Activated T-helper 9 cell treated with anti-CD3 and anti-CD28 coated beads, Interleukin-2, amount 50 U/mL, for 16 hours (primary cell): ENCODE measurements around the gene MAD1L1.
"Not testable (repeated sequence)": the region's sequence is repeated elsewhere in the genome, so short reads cannot be mapped to it uniquely, and the experiment has no call there.

Source experiments
- DNase-seq: peaks from one replicate; pipeline ENCODE4 v3.0.0-alpha.2; 2020; ENCODE audit warnings: low read depth

Gene MAD1L1

DNA sequence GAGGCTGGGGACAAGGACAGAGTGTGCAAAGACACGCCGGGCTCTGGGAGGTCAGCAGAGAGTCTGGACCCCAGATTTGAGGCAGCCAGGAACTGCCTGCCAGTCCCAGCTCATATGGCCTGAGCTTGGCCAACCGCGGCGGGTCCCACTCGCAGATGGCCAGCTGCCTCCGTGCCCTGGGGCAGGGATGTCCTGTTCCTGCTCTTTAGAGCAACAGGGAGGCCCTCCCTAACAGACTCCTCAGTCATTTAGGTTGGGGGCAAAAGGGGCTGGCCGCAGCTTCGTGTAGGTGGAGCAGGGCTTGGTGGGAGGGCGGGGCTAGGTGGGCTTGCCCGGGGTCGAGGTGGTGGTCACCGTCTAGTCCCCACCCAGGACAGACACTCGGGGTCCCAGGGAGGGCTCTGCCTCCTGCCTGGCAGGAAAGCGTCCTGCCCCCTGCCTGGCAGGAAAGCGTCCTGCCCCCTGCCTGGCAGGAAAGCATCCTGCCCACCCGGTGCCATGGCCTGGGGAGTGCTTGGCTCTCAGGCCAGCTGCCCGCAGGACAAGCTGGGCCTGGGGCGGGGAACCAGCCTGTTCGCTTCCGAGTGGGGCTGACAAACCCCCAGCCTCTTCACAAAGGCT, 393.7 kb downstream of the MAD1L1 start:
- DNase-seq = not testable (repeated sequence)

DNA sequence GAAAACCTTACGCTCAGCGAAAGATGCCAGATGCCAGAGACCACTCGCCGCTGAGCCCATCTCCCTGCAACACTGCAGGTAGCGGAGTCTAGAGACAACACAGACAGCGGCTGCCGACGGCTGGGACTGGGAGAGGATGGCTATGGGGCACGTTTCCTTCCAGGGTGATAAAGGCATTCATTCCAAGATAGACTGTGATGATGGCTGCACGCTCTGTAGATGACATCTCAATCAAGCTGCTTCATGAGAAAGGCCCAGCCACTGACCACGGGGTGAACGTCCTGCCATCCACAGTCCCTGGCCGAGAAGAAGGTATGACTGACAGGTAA, 394.2 kb downstream of the MAD1L1 start:
- DNase-seq = not testable (repeated sequence)

DNA sequence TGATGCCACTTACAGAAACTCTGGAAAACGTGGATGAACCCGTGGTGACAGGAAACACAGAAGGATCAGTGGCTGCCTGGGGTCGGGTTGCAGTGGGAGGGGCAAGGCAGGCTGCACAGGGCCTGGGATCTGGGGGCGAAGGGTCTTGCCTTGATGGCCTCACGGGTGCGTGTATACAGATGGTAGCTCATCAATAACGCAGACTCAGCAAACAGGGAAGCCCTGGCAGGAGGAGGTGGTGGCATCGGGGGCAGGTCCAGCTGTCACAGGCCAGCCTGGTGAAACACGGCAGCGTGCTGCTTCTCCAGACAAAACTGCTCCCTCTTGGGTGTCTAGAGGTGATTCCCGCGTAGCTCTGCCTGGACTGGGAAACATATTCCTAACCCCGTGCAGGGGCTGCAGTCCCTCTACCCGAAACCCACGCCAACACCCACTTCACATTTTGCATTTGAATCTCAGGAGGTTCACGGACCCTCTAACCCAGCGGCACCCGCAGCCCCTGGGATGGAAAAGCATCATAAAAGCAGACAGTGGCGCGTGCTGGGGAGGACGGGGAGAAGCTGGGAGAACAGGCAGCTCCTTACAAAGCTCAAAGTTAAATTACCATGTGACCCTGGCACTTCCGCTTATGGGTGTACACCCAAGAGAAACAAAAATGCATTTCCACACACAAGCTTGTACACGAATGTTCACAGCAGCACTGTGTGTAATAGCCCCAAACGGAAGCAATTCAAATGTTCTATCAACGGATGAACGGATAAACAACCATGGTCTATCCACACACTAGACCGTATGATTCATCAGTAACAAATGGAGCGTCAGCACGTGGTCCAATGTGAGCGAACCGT, 394.8 kb downstream of the MAD1L1 start:
- not testable (repeated sequence) for DNase-seq

DNA sequence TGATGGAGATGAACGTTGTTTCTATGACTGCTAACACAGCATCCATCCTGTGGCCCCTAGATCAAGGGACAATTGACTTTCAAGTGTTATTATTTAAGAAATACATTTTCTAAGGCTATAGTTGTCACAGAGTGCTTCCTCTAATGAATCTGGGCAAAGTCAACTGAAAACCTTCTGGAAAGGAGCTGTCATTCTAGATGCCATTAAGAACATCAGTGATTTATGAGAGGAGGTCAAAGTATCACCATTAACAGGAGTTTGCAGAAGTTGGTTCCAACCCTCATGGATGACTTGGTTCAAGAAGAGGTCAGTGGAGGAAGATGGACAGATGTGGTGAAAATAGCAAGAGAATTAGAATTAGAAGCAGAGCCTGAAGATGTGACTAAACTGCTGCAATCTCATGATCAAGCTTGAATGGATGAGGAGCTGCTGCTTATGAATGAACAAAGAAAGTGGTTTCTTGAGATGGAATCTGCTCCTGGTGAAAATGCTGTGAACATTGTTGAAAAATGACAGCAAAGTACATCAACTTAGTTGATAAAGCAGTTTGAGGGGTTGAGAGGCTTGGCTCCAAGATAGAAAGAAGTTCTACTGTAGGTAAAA, 400.7 kb downstream of the MAD1L1 start:
- not testable (repeated sequence) for DNase-seq

DNA sequence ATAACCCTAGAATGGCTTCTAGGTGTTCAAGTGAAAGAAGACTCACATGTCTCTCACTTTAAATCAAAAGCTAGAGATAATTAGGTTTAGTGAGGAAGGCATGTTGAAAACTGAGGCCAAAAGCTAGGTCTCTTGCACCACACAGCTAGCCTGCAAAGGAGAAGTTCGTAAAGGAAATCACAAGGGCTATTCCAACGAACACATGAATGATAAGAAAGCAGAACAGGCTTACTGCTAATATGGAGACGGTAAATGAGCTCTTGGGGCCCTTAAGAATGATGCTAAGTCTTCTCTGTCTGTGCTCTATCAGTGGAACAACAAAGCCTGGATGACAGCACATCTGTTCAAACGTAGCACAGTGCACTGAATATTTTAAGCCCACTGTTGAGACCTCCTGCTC, 401.3 kb downstream of the MAD1L1 start:
- not testable (repeated sequence) for DNase-seq

DNA sequence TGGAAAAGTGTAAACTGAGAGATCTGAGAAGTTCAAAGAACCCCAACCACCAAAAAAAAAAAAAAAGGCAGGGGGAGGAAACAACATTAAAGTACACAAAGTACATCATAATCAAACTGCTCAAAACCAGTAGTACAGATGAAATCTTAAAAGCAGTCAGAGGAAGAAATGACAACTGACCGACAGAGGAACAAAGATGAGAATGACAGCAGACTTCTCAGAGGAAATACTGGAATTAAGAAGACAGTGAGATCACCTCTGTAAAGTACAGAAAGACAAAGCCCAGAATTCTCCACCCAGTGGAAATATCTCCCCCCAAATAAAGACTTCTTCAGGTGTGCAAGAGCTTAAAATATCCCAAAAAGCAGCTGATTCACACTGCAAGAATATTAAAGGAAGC, 403.1 kb downstream of the MAD1L1 start:
- DNase-seq = not testable (repeated sequence)

DNA sequence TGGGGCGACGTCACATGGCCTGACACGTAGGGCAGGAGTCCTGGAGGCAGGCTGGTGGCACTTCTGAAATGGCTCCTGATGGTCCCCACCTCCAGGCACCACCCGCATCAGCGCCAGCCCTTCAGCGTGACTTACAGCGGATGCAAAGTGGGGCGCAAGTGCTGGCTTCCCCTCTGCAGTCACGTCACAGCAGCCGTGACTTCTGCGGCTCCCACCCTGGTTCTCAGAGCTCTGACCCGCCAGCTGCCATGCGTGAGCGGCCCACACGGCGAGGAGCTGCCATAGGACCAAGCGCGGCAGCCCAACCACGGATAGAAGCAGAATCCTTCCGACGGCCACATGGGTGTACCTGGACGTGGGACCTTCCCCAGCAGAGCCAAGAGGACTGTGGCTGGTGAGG, 403.6 kb downstream of the MAD1L1 start:
- DNase-seq = no peak

DNA sequence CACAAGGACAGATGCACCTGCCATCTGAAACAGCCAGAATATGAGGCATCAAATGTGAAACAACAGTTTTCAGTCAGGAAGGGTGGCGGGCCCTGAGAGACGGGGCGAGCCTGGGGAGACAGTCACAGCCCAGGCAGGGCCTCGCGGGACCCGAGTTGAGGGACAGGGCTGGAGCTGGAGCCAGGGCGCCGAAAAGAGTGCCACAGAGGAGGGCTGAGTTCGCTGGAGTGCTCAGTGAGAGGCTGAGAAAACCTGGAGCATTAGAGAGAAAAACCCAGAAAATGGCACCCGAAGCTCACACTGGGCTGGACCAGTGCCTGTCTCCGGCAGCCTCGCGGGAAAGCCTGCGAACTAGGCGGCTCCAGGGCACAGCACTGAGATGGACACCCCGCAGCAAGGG, 404.6 kb downstream of the MAD1L1 start:
- DNase-seq = not testable (repeated sequence)

DNA sequence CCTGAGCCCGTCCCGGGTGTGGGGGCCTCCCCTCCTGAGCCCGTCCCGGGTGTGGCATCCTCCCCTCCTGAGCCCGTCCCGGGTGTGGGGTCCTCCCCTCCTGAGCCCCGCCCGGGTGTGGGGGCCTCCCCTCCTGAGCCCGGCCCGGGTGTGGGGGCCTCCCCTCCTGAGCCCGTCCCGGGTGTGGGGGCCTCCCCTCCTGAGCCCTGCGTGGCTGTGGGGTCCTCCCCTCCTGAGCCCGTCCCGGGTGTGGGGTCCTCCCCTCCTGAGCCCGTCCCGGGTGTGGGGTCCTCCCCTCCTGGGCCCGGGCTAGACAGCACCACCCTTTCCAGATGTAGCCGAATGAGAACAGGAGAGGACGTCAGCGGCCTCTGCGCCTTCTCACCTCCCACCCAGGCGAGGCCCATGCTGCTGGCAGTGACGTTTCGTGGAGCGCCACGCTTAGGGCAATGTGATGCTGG, 405.2 kb downstream of the MAD1L1 start:
- not testable (repeated sequence) for DNase-seq

DNA sequence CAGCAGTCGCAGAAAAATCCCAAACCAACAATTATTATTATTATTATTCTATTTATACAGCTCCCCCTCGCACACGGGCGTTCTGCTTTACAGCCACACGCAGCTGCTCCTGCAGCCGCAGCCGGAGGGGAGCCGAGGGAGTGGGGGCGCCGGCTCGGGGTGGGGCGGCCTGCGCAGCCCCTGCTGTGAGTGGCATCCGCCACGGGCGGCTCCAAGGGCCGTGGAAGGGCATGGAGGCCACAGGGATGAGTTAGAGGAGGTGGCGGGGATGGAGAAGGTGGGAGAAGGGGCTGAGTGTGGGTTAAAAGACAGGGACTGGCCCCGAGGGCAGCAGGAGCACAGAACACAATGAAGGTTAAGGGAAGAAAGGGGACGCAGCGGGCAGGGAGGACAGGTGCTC, 405.8 kb downstream of the MAD1L1 start:
- DNase-seq = not testable (repeated sequence)

DNA sequence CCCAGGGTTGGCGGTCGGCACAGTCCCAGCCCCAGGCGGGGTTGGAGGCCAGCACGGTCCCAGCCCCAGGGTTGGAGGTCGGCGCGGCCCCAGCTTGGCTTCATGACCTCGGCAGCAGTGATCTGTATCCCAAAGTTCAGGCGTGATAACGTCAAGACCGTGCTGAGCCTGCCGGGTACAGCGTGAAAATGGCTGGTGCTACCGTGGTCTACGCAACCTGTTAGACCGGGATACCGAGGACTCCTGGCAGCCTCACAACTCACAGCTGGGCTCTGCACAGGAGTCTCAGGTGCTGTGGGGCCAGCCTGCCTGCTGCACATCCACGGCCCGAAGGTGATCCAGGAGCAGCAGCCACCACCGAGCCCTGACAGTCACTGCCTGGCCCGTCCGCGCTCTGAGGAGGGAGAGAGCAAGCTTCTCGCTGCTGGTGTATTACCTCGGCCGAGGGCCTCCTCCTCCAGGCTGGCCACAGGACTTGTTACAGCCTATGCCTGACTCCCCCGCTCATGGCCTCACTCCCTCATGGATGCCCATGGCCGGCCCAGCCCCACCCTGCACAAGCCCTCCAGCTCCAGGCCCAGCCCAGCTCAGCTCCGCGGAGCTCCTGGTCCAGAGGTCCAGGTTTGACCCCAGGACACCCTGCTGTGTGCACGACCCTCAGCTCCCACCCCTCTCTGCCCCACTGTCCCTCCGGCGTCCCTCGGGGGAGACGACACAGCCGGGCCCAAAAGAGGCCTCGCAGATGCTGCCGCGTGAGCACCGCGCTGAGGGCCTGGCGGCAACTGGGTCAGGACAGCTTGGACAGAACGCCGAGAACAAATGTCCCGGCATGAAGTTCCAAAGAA, 406.6 kb downstream of the MAD1L1 start:
- no peak for DNase-seq

DNA sequence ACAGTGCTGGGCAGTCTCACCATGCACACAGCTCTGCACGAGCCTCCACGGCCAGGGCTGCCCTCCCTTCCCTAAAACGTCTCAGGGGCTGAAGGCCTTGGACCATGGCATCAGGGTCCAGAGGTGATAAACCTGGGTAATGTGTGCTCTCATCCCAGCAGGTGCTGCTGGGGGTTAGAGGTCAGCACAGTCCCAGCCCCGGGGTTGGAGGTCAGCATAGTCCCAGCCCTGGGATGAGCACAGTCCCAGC, 407.2 kb downstream of the MAD1L1 start:
- not testable (repeated sequence) for DNase-seq

DNA sequence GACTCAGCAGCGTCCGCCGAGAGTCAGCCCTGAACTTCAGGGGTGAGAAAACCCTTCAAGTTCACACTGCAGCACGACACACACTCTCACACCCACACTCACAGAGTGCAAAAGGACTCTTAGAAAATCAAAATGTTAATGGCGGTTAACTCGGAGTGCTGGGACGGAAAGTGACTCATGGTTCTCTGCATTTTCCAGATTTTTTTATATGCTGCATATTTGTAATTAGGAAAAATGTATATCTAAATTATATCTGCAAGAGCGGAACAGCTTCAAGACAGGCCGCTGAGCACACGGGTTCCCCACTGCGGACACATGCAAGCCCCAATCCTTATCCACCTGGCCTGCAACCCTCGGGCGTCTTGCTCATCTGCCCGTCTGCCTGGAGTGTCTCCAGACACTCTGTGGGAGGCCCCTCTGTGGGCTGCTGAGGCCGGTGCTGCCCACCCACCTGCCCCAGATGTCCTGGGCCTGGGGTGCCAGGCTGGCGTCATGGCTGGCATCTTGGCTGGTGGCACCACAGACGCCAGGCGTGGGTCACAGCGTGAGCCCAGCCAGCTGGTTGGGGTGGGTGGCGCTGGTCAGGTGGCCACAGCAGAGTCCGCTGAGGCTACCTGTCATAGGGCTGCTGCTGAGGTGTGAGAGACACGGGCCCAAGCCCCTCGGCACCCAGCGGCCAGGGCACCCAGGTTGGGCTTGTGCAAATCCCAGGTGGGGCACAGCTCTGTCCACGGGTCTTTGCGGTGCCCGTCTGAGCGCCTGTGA, 407.7 kb downstream of the MAD1L1 start:
- not testable (repeated sequence) for DNase-seq

DNA sequence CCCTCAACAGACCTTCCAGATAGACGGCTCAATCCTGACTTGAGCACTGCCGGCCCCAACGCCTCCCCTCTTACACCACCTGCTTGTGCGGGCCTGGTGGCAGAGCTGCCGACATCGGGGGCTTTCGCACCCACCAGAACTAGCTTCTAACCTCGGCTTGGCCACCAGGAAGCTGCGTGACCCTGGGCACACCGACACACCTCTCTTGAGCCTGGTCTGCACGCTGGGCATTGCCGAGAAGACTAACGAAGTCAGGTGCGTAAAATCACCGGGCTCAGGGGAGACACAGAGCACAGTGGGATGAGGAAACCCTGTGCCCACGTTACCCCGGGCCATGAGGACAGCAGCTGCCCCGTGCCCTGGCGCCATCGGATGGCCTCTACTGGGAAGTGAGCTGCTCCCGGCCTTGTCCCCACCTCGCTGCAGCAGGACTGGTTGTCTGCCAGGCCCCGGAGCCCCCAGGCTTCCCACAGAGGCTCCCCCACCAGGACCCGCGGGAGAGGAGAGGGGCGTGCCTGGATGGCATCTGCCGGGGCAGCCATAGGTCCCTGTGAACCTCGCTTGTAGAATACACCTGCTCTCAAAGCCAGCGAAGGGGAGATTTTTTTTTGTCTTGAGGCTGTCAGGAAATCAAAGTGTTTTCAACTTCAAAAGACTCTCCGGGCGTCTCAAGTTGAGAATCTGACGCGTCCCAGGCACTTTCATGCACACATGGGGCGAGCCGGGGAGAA, 408.4 kb downstream of the MAD1L1 start:
- not testable (repeated sequence) for DNase-seq

DNA sequence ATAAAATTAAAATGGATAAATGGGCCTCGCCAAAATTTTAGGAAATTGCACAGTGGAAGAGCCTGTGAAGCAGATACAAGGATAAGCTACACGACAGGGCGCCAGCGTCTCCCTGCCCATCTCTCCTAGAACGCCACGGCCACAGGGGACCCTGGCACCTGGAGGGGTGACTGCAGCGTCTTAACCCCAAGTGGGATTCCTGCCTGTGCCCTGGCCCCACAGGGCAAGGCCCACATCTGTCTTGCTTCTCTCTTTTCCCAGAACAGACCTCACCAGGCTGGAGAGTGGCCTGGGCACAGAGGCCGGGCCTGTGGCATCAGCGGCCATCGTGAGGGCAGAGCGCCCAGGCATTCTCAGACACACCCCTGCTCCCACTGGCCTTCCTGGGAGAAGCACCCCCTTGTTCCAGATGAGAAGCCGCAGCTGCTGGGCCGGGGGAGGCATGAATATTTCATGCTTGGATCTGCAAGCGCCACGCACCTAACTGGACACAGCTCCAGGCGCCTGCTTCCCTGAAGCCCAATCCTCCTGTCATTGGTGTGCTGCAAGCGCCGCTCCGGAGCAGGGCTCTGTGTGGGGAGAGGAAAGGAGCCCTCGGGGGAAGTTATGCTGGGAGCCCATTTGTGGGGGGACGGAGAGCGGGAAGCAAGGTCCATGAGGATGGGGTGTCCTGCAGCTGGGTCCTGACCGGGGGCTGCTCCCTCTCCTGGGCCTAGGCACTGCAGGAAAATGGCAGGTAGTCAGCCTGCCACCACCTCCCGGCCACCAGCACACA, 409.2 kb downstream of the MAD1L1 start:
- no peak for DNase-seq

DNA sequence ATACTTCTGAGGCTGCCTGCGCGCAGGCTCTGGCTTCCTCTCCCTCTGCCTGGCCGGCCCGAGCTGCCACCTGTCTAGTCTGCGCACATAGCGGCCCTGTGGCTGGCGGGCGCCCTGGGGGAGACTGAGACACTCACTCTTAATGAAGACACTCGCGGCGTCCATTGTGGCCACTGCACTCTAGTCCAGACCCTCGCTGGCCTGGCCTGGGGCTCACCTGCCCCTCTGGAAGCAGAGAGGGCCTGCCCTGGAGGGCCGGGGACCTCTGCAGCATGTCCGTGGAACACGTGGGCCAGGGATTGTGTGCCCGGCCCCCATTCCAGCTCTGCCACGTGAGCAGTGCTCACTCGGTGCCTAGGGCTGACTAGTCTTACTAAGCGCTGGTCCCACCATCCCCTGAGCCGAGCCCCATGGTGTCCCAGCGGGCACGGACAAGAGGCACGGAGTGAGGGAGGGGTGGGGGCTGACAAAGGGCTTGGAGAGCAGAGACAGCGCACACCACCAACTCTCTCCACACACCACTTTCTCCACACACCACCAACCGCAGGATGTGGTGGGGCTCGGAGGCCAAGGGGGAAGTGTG, 413.4 kb downstream of the MAD1L1 start:
- no peak for DNase-seq

DNA sequence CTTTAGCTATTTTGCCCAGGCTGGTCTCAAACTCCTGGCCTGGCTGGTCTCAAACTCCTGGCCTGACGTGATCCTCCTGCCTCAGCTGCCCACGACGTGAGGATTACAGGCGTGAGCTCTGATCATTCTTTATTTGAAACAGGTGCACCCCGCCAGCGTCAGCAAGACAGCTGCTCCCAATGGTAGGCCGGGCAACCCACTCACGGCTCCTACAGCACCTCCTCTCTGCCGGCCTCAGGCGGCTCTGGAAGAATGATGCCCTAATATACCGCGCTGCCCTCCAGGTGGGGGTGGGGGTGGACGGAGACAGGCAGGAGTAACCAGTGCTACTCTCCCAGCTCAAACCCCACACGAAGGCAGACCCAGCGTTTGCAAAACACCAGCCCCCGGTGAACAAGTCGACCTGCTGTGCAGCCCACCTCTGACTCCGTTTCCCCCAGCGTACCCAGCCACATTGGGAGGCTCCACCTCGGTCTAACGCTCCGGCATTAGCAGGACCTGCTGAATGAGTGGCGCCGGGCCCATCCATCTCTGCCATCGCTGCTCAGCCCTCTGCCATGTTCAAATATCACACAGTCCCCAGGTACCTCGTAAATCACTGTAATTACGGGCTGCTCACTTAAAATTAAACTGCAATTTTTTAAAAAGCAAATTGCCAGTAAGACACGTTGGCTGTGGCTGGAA, 414.0 kb downstream of the MAD1L1 start:
- no peak for DNase-seq

DNA sequence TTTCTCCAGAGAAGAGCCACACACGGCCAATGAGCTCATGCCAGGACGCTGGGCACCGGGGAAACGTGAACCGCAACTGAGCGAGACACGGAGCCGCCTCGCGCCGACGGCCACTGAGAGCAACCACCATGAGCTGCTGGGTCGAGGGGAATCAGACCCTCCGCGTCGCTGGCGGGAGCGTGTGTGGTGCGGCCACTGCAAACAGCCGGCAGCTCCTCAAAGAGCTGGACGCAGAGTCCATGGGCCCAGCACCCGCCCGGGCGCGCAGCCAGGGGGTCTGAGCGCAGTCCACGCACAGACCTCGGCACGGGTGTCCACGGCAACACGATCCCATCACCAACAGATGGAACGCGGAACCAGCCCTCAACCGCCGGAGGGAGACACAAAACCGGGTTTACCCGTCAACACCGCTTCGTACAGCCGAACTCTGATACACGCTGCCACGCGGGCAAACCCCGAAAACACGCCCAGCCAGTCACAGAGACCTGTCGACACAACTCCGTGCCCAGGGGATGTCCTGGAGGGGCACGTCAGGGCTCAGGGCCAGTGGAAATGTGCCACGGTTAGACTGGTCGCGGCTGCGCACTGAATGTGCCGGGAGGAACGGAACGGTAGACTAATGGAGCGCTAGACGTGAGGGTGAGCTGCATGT, 415.6 kb downstream of the MAD1L1 start:
- DNase-seq = no peak

DNA sequence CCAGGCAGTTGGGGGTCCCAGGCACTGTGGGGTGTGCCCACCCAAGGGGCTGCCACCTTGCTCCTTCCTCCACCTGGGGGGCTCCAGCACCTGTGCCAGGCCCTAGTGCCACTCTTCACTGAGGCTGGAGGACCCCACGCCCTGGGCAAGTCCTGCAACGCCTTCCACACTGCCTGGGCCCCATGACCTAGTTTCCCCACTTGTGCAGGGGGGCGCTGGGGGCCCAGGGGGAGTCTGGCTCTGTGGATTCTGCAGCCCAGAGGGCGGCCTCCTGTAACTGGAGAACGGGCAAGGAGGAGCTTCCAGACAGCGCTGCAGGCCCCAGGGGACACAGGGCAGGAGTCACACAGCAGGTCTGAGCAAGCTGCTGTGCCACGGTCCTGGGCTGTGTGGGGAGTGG, 416.3 kb downstream of the MAD1L1 start:
- not testable (repeated sequence) for DNase-seq
